Breast epithelium (tissue), 4 donors: Measurements from ENCODE around the gene MAPKAPK3. TPM values are rescaled to one million over a fixed set of nuclear protein-coding genes. Genes with fewer than 3 reads are reported as not detected.

ENCODE experiments used
- DNase-seq, 2 donors: peaks; one replicate each; pipeline ENCODE4 v3.0.0-alpha.2; 2019; ENCODE audit warnings: low spot score in 2 of 2
- H3K27ac ChIP-seq, 2 donors: fragments of 200-600 bp; sonication (generic) in 1 of 2; one replicate each; pipeline ENCODE4 v1.5.1; 2016 to 2019; ENCODE audit warnings: mild to moderate bottlenecking in 1 of 2
- H3K27me3 ChIP-seq, 2 donors: fragments of 200-600 bp; sonication (generic) in 1 of 2; one replicate each; pipeline versions ENCODE4 v1.5.1 to v1.6.0; 2017 to 2019; ENCODE audit warnings: control low read depth in 1 of 2, mild to moderate bottlenecking in 1 of 2
- H3K36me3 ChIP-seq: fragments of 200-600 bp; one replicate; pipeline ENCODE4 v1.5.1; 2019
- H3K4me1 ChIP-seq, 2 donors: fragments of 200-600 bp; sonication (generic); one replicate each; pipeline ENCODE4 v1.5.1; 2016 to 2019; ENCODE audit warnings: control low read depth in 1 of 2
- H3K4me3 ChIP-seq, 3 donors: fragments of 200-600 bp; sonication (generic); 1 replicate in 2 of 3; 2 replicates in 1 of 3; pipeline ENCODE4 v1.5.1; 2016 to 2019; ENCODE audit warnings: mild to moderate bottlenecking in 3 of 3, moderate library complexity in 2 of 3
- H3K9me3 ChIP-seq, 2 donors: fragments of 200-600 bp; sonication (generic) in 1 of 2; one replicate each; pipeline ENCODE4 v1.5.1; 2016 to 2019; ENCODE audit warnings: control low read depth in 1 of 2
- POLR2A ChIP-seq: fragments of 450-650 bp; IDR thresholded peaks from one replicate; pipeline ENCODE4 v1.6.1; 2016; ENCODE audit warnings: antibody characterized with exemption, mild to moderate bottlenecking, moderate library complexity
- POLR2AphosphoS5 ChIP-seq, 3 donors: sonication (generic); formaldehyde crosslinking; IDR thresholded peaks; one replicate each; pipeline ENCODE4 v1.6.1; 2017; ENCODE audit warnings: antibody characterized with exemption in 3 of 3
- intact Hi-C: fragments of 100-400 bp; cut with DNase I; formaldehyde crosslinking; loops from one replicate; pipeline ENCODE4 v1.15.1; 2023; ENCODE audit warnings: low total_unique reads
- total RNA-seq, 3 donors: library from RNA; depleted of rRNA; stranded (reverse); fragments of >200 nt; gene quantifications; one replicate each; pipeline ENCODE4 v1.1.0, GENCODE V29; 2016
- TF ChIP-seq, protein P1 (sequence below), 3 donors: fragments of 450-650 bp; IDR thresholded peaks; one replicate each; pipeline ENCODE4 v1.5.1; 2016 to 2017; ENCODE audit warnings: antibody characterized with exemption in 3 of 3, mild to moderate bottlenecking in 3 of 3, moderate library complexity in 3 of 3

Gene MAPKAPK3
- total RNA-seq, 3 donors from 2014 or later, result 30.4 to 38.4 (median 30.8) TPM

DNA sequence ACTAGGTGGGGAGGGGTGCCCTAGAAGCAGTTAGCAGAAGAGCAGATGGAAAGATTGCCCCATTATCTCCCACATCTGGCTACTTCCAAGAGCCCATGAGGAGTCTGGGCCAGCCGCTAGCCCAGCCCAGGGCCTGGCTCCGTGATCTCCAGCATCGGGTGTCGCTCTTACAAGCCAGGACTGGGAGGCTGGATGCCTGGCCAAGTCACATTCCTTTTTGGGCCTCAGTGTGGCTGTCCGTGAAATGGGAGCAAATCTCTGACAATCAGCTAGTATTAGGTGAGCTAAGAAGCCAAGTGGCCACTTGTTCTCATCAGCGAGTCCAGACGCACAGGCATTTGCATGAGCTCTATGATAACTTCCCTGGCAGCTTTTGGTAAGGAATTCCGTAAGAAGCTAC, 34.5 kb downstream of the MAPKAPK3 start:
- DNase-seq, result no peak
- Histone ChIP-seq H3K27ac (no peak overlapping the region), H3K4me3 (no peak overlapping the region), H3K27me3 (no peaks in the 10 kb centered on the region), H3K36me3 (no peaks in the 10 kb centered on the region), H3K9me3 (no peaks in the 10 kb centered on the region), H3K4me1 (no peaks in the 10 kb centered on the region)
- intact Hi-C loops, result no loop called here
- TF ChIP-seq POLR2AphosphoS5 (IDR thresholded peaks at IDR 0.05) (no peak), POLR2A (no peak)
- TF ChIP-seq, protein P1, sequence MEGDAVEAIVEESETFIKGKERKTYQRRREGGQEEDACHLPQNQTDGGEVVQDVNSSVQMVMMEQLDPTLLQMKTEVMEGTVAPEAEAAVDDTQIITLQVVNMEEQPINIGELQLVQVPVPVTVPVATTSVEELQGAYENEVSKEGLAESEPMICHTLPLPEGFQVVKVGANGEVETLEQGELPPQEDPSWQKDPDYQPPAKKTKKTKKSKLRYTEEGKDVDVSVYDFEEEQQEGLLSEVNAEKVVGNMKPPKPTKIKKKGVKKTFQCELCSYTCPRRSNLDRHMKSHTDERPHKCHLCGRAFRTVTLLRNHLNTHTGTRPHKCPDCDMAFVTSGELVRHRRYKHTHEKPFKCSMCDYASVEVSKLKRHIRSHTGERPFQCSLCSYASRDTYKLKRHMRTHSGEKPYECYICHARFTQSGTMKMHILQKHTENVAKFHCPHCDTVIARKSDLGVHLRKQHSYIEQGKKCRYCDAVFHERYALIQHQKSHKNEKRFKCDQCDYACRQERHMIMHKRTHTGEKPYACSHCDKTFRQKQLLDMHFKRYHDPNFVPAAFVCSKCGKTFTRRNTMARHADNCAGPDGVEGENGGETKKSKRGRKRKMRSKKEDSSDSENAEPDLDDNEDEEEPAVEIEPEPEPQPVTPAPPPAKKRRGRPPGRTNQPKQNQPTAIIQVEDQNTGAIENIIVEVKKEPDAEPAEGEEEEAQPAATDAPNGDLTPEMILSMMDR (IDR thresholded peaks at IDR 0.05), result no peak

DNA sequence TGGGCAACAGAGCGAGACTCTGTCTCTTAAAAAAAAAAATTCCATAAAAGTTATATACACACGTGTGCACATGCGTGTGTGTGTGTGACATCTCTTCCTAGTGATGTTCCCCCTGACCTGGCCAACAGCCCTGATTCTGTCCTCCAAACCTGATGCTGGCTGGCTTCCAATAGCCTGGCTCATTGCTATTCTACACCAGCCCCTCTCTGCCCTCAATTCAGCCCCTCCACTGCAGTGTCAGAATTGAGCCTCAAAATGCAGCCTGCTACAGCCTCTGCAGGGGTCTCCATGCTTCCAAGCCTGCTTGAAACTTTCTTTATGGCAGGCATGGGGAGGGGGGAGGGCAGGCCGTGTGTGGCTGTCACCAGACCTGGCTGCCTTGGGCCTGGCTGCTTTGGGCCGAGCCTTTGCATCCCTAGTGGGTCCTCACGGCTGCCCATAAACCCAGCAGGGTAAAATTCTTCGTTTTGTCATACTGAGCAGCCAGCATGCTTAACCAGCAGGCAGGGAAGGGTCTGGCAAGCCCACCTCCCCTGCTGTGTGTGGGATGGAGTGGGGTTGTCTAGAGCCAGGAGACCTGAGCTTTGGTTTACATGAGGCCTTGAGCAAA, 35.1 kb downstream of the MAPKAPK3 start:
- intact Hi-C loops, result no loop called here
- no peak for DNase-seq
- Histone ChIP-seq H3K27me3 (no peaks in the 10 kb centered on the region), H3K4me1 (no peaks in the 10 kb centered on the region), H3K36me3 (no peaks in the 10 kb centered on the region), H3K27ac (no peak overlapping the region), H3K9me3 (no peaks in the 10 kb centered on the region), H3K4me3 (no peak overlapping the region)
- TF ChIP-seq POLR2A (no peak), POLR2AphosphoS5 (IDR thresholded peaks at IDR 0.05) (no peak)
- TF ChIP-seq, protein P1 (IDR thresholded peaks at IDR 0.05), result no peak

DNA sequence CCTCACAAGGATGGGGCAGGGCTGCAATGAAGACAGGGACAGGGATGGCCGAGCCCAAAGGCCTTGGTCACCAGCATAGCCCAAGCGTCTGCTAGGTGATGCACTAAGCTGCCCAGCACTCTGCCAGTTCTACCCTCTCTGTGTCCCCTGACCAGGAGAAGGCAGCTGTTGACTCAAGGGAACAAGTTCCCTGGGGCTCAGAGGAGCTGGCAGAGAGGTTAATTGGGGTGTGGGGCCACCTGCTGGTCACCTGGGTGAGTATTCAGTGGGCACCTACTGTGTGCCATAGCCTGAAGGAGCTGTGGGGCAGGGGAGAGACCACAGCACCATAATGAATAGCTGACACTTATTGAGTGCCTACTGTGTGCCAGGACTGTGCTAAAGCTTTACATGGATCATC, 35.8 kb downstream of the MAPKAPK3 start:
- Histone ChIP-seq H3K27ac (no peak overlapping the region), H3K36me3 (no peaks in the 10 kb centered on the region), H3K4me1 (no peaks in the 10 kb centered on the region), H3K9me3 (no peaks in the 10 kb centered on the region), H3K4me3 (no peak overlapping the region), H3K27me3 (no peaks in the 10 kb centered on the region)
- no peak for TF ChIP-seq POLR2AphosphoS5 (IDR thresholded peaks at IDR 0.05)
- TF ChIP-seq, protein P1 (IDR thresholded peaks at IDR 0.05), result peak in 2 of 3 donors; percentile 26 to 31
- TF ChIP-seq POLR2A, result no peak
- intact Hi-C loops, result no loop called here
- no peak for DNase-seq

DNA sequence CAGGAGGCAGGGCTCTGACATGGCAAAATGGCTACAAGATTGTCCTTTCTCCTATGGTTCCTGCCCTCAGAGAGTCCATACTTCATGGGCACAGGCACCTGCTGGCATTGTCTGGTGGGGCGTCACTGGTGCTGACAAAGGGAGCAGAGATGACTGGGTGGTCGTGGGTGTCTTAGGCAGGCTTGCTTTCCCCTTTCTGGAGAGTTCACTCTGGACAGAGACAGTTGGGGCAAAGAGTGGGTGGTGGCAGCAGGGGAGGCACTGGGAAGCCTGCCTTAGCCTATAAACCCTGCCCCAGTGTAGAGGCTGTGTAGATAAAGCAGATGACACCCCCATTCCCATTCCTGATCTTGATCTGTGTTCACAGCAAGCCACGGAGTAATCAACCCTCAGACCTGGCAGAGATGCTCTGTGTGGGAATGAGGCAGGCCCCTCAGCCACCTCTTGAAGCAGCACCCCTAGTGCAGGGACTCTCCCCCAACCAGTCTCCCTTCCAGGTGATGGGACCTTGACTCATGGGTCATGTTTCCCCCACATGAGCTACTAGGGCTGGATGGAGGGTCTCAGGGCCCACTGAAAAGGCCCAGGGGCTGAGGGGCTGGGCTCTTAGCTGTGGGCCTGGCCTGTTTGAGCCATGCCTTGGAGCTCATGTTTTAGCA, 37.1 kb downstream of the MAPKAPK3 start:
- Histone ChIP-seq H3K36me3 (no peaks in the 10 kb centered on the region), H3K27ac (no peak overlapping the region), H3K4me1 (no peaks in the 10 kb centered on the region), H3K27me3 (no peaks in the 10 kb centered on the region), H3K9me3 (no peaks in the 10 kb centered on the region), H3K4me3 (no peak overlapping the region)
- no peak for DNase-seq
- TF ChIP-seq POLR2AphosphoS5 (IDR thresholded peaks at IDR 0.05) (no peak), POLR2A (no peak)
- TF ChIP-seq, protein P1 (IDR thresholded peaks at IDR 0.05), result no peak
- intact Hi-C loops, result loop anchor here (2.0 kb wide), 1 partner anchor 19 kb away; no protein-coding TSS in a partner anchor
